Measurements from ENCODE around the gene EPS8L3. TPM values are rescaled to one million over a fixed set of nuclear protein-coding genes. Genes with fewer than 3 reads are reported as not detected.

Gene EPS8L3
- total RNA-seq, 1 experiment from 2014 or later = 0.96 TPM

GRCh38 chr1:109754738-109755137 is 9.0 kb downstream of the EPS8L3 start:
- Histone ChIP-seq H3K4me2 (ENCODE audit: low read length) (no peak overlapping the region), H3K9ac (ENCODE audit: low read length) (no peak overlapping the region), H3K9me3 (ENCODE audit: control insufficient read depth in 1 of 2, insufficient read depth in 1 of 2, low read depth in 1 of 2, low read length in 2 of 2) (no peaks in the 10 kb centered on the region), H2AFZ (ENCODE audit: low read depth, low read length, poor library complexity, severe bottlenecking) (no peak overlapping the region), H3K27me3 (ENCODE audit: insufficient read depth, low read length) (no peaks in the 10 kb centered on the region), H3K36me3 (ENCODE audit: control insufficient read depth in 1 of 2, insufficient read depth in 2 of 2, low read length in 2 of 2) (no peaks in the 10 kb centered on the region), H3K4me1 (ENCODE audit: control insufficient read depth in 1 of 2, insufficient read depth in 2 of 2, low read length in 2 of 2) (no peaks in the 10 kb centered on the region), H3K4me3 (replicated peaks in 1 of 2; ENCODE audit: low read depth in 1 of 2, low read length in 2 of 2) (no peak overlapping the region), H3K79me2 (ENCODE audit: insufficient read depth, low read length) (no peaks in the 10 kb centered on the region), H4K20me1 (ENCODE audit: insufficient read depth) (no peaks in the 10 kb centered on the region), H3K9me2 (ENCODE audit: insufficient read depth) (no peaks in the 10 kb centered on the region), H3K27ac (ENCODE audit: low read depth, low read length) (no peak overlapping the region)
- intact Hi-C loops (cut with micrococcal nuclease) = no loop called here
- ChIA-PET RAD21 (ENCODE audit: low non-redundant PET in 1 of 2, low total read pairs in 2 of 2, uncharacterized antibody in 2 of 2, unreplicated experiment in 2 of 2) (no interaction called here), POLR2A (no interaction called here), CTCF (no interaction called here)
- DNase-seq (ENCODE audit: low read depth, low spot score) = no peak
- TF ChIP-seq RAD21 (IDR thresholded peaks at IDR 0.05; ENCODE audit: low read depth) (no peak), CEBPB (IDR thresholded peaks at IDR 0.05; ENCODE audit: low read depth) (no peak), CTCF (IDR thresholded peaks at IDR 0.05 in 2 of 3, conservative IDR thresholded peaks at IDR 0.05 in 1 of 3; ENCODE audit: borderline replicate concordance in 1 of 3, insufficient read depth in 1 of 3, low read depth in 2 of 3, low read length in 2 of 3) (no peak), EGR1 (IDR thresholded peaks at IDR 0.05; ENCODE audit: low read depth) (no peak), POLR2AphosphoS5 (IDR thresholded peaks at IDR 0.05; ENCODE audit: low read depth, low read length) (no peak), ZNF274 (IDR thresholded peaks at IDR 0.05; ENCODE audit: low read depth, low read length) (no peak), EZH2 (IDR thresholded peaks at IDR 0.05) (no peak), SP1 (IDR thresholded peaks at IDR 0.05; ENCODE audit: low read depth) (no peak)
- TF ChIP-seq, protein P1, sequence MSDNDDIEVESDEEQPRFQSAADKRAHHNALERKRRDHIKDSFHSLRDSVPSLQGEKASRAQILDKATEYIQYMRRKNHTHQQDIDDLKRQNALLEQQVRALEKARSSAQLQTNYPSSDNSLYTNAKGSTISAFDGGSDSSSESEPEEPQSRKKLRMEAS (IDR thresholded peaks at IDR 0.05) = no peak
- no TSS peak for BruUV-seq (replicated peaks)
- no peak for ATAC-seq

All from HCT116 (cell line).